ENCODE measurements around the gene ZFP36L1.
"Not testable (repeated sequence)": the region's sequence is repeated elsewhere in the genome, so short reads cannot be mapped to it uniquely, and the experiment has no call there.

ZFP36L1 gene

DNA sequence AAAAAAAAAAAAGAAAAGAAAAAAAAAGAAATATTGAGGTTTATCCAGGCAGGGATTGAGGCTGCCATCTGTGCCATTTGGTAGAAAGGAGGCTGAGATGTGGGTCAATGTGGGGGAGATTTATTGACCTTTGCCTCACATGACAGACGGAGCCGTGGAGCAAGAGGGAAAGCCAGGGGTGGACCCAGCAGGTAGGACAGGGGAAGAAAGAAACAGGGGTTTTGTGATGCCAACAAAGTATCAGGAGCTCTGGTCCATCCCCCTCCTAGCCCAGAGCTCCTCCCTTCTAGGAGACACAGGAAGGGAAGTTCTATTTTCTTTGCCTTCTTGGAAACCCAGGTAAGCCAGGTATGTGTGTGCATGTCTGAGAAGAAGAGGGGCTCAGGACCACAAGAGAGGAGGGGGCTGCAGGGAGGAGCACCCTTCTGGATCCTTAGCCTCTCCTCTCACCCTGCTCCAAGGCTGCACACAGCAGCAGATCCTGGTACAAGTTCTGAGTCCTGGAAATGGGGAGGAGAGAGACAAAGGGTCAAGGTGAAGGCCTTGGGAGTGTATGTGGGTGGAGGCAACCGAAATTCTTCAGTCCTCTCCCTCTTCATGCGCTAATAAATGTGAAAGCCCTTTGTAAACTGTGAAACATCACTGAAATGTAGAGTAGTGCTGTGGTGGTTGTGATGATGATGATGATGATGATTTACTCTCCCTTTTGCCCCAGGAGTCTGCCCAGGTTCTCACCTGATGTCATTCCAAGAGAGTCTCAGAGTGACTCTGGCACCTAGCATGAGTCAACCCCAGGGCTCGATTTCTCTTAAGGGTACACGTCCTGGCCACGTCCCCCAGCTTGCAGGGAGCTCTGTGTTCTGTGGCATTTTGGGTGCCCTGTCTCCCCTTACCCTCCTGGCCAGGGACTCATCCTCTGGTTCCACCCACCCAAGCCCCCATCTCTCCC is 26.3 kb downstream of the ZFP36L1 start:
- TF ChIP-seq ZFX (IDR thresholded peaks at IDR 0.05; ENCODE audit: borderline replicate concordance) (no peak), CTCF (IDR thresholded peaks at IDR 0.05) (no peak)
- no peak overlapping the region for H3K27ac ChIP-seq

DNA sequence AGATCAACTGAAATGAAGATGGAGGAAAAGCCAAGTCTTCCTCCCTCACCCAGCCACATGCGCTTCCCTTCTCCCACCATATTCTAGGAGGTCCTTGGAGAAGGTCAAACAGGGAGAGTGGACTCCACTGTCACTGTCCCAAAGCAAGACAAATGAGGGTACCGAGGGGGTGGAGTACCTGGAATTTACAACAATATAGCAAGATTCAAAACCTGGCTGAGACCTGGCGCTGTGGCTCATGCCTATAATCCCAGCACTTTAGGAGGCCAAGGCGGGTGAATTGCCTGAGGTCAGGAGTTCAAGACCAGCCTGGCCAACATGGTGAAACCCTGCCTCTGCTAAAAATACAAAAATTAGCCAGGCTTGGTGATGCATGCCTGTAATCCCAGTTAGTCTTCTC is 29.0 kb downstream of the ZFP36L1 start:
- H3K27ac ChIP-seq = not testable (repeated sequence)

GRCh38 chr14:68762953-68763764 is 29.7 kb downstream of the ZFP36L1 start:
- H3K27ac ChIP-seq = no peak overlapping the region

GRCh38 chr14:68761391-68761790 is 31.5 kb downstream of the ZFP36L1 start:
- no peak for TF ChIP-seq CTCF (IDR thresholded peaks at IDR 0.05)
- no peak for TF ChIP-seq ZFX (IDR thresholded peaks at IDR 0.05; ENCODE audit: borderline replicate concordance)
- no peak overlapping the region for H3K27ac ChIP-seq

More at GRCh38 chr14:68762953-68763764, 29.7 kb downstream of the ZFP36L1 start:
- TF ChIP-seq CTCF (IDR thresholded peaks at IDR 0.05) (no peak), ZFX (IDR thresholded peaks at IDR 0.05; ENCODE audit: borderline replicate concordance) (no peak)

DNA sequence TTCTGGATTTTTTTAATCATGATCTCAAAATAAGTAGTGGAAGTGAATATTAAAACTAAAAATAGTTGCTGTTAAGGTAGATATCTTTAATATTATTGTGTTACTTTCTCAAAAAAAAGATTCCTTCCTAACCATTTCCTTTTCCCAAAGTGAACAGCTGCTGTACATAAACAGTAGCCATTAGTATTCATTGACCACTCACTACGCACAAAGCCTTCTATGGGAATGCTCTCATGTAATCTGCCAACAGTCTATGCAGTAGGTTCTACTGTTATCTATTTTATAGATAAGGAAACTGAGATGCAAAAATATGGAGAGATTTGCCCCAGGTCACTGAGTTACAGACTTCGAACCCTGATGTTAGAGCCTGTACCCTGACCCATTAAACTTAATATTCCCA is 32.1 kb downstream of the ZFP36L1 start:
- H3K27ac ChIP-seq = no peak overlapping the region
- no peak for TF ChIP-seq CTCF (IDR thresholded peaks at IDR 0.05)
- TF ChIP-seq ZFX (IDR thresholded peaks at IDR 0.05; ENCODE audit: borderline replicate concordance) = no peak

DNA sequence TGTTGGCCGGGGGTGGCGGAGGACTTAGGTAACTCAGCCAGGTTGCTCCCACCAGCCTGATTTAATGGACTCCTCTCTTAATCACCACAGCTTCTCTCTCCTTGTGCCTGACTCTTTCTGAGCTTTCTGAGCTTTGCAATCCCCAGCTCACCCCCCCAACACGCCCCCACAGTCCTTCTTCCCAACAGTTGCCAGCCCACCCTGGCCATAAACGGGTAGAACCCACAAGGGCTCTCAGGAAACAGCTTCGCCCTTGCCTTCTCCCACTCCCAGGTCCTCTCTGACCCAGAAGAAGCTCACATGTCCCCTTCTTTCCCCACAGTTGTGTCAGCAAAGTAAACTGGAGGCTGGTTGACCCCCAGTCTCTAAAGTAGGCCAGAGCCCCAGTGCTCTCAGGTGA is 32.9 kb downstream of the ZFP36L1 start:
- H3K27ac ChIP-seq = no peak overlapping the region
- no peak for TF ChIP-seq CTCF (IDR thresholded peaks at IDR 0.05)
- no peak for TF ChIP-seq ZFX (IDR thresholded peaks at IDR 0.05; ENCODE audit: borderline replicate concordance)

DNA sequence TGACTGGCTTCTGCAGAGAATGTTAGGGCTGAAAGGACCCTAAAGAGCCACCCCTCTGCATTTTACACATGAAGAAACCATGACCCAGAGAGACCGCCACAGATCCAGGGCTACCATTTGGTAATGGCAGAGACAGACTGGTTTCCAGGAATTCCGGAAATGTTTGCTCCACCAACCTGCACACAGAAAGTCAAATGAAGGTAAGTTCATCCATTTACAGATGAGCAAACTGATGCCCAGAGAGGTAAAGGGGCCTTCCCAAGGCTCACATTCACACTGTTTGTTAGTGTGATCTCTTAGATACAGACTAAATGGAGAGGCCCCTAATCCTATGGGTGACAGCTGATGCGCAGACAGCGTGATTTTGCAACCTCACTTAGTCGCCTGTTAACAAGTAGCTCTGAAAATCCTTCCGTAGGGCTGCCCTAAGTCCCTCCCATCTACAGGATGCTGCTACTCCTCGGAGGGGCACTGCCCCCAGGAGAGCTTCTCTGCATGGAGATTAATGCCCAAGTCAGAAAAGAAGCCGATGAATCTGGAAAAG is 33.8 kb downstream of the ZFP36L1 start:
- TF ChIP-seq ZFX (IDR thresholded peaks at IDR 0.05; ENCODE audit: borderline replicate concordance) = no peak
- no peak for TF ChIP-seq CTCF (IDR thresholded peaks at IDR 0.05)

More for the DNA sequence above, 33.8 kb downstream of the ZFP36L1 start:
- no peak overlapping the region for H3K27ac ChIP-seq
